Skeletal muscle satellite cell (primary cell): ENCODE measurements around the gene TRIM74.
"Not testable (repeated sequence)": the region's sequence is repeated elsewhere in the genome, so short reads cannot be mapped to it uniquely, and the experiment has no call there.

Experiments
- H3K27me3 ChIP-seq: 2 replicates; pipeline ENCODE4 v1.7.0; 2013; ENCODE audit warnings: low read length; ENCODE audit not compliant: control insufficient read depth, insufficient read depth
- H3K36me3 ChIP-seq: 2 replicates; pipeline ENCODE4 v1.7.0; 2013; ENCODE audit warnings: mild to moderate bottlenecking, control low read depth, low read length; ENCODE audit not compliant: insufficient read depth
- H3K4me1 ChIP-seq: 2 replicates; pipeline ENCODE4 v1.7.0; 2013; ENCODE audit warnings: low read length; ENCODE audit not compliant: control insufficient read depth, insufficient read depth
- H3K4me2 ChIP-seq: 2 replicates; pipeline ENCODE4 v1.7.0; 2013; ENCODE audit warnings: mild to moderate bottlenecking, low read length
- H3K4me3 ChIP-seq: 2 replicates; pipeline ENCODE4 v1.7.0; 2013; ENCODE audit warnings: low read length
- H3K9ac ChIP-seq: 2 replicates; pipeline ENCODE4 v1.7.0; 2013; ENCODE audit warnings: mild to moderate bottlenecking, low read depth, low read length, moderate library complexity
- H3K9me3 ChIP-seq: replicated peaks from 2 replicates; pipeline ENCODE4 v1.7.0; 2013; ENCODE audit warnings: mild to moderate bottlenecking, control low read depth, low read length

TRIM74 gene

DNA sequence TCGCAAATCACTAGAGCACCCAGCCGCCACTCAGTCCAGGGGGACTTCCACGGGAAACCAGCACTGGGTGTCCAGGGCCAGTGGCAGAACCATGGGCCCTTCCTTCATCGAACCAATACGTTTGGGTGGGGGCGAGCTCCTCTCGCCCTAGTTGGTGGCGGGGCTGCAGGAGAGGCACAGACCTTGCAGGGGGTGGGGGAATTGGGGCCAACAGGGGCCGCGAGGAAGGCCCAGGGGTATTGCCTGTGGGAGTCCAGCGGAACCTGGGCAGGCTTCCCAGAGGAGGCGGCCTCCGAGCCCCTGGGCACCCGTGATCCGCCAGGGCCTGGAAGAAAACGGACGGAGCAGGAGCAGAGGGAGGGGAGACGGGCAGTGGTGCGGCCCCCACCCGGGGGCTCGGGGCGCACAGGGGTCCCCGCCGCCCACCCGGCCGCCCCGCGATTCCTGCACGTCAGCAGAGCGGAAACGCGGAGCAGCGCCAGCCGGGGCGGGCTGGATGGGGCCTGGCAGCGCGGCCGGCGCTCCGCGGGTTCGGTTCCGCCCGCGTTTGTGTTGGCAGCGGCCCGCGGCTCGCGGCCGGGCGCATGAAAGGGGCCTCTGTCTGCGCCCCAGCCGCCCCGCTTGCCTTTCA lies 6.5 kb upstream of the TRIM74 start:
- H3K4me3 ChIP-seq, H3K4me1 ChIP-seq, H3K36me3 ChIP-seq, H3K4me2 ChIP-seq, H3K9me3 ChIP-seq, H3K27me3 ChIP-seq, H3K9ac ChIP-seq: not testable (repeated sequence)

DNA sequence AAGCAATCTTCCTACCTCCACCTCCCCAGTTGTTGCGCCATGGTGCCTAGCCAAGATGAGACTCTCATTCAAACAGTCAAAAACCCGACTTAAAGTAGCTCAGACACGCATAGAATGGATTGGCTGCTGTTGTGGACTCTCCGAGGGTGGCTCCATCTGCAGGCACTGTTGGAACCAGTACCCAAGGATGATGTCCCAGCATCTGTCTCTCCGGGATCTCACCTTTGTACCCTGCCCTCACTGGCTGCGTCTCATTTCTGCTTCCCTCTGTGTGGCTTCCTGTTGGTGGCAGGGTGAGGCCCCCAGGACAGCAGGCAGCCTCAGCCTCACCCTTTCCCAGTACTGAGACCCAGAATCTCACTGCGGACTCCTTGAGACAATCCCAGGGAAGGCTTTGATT lies 5.5 kb upstream of the TRIM74 start:
- not testable (repeated sequence) for H3K27me3 ChIP-seq, H3K4me3 ChIP-seq, H3K9me3 ChIP-seq, H3K36me3 ChIP-seq, H3K4me2 ChIP-seq, H3K4me1 ChIP-seq, H3K9ac ChIP-seq

DNA sequence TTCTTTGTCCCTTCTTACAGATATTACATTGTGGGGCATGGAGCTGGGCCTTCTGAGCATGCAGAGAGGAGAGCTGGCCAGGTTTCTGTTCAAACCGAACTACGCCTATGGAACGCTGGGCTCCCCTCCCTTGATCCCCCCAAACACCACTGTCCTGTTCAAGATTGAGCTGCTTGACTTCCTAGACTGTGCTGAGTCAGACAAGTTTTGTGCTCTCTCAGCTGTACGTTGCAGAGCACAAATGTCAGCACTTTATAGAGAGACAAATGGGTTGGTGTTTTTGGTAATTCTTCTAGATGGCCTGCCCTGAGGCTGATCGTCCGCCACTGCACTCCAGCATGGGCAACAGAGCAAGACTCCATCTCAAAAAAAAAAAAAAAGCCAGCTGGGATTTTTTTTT lies 2.2 kb upstream of the TRIM74 start:
- H3K36me3 ChIP-seq, H3K9me3 ChIP-seq, H3K4me2 ChIP-seq, H3K4me1 ChIP-seq, H3K27me3 ChIP-seq, H3K9ac ChIP-seq, H3K4me3 ChIP-seq: not testable (repeated sequence)

DNA sequence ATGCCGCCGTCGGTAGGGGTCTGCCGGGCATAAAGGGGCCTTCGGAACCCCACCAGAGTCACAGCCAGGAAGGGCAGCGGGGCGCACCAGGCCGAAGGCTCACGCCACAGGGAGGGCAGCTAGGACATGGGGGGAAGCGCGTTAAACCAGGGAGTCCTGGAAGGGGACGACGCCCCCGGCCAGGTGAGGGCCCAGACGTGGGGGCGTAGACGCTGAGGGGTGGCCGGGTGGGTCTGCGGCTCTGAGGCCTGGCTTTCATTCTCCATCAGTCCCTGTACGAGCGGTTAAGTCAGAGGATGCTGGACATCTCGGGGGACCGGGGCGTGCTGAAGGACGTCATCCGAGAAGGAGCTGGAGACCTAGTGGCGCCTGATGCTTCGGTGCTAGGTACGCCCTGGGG lies 422 bp upstream of the TRIM74 start:
- not testable (repeated sequence) for H3K27me3 ChIP-seq, H3K4me2 ChIP-seq, H3K4me1 ChIP-seq, H3K9ac ChIP-seq, H3K9me3 ChIP-seq, H3K4me3 ChIP-seq, H3K36me3 ChIP-seq

DNA sequence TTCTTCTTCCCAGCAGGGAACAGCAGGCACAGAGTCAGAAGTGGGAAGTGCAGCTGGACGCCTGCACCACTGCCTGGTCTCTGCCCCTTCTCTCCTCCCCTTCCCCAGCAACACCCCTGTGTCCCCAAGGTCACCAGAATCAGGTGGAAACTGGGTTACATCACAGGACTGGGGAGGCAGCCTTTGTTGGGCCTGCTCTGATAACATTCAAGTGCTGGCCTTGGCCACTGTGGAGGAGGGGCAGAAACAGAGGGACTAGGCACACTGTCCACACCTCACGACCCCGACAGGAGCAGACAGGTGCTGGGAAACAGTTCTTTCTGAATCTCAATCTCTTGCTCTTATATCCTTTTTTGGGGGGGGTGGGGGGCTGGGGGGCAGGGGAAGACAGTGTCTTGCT lies 2.4 kb downstream of the TRIM74 start:
- H3K4me1 ChIP-seq, H3K9ac ChIP-seq, H3K4me2 ChIP-seq, H3K4me3 ChIP-seq, H3K9me3 ChIP-seq, H3K36me3 ChIP-seq, H3K27me3 ChIP-seq: not testable (repeated sequence)

DNA sequence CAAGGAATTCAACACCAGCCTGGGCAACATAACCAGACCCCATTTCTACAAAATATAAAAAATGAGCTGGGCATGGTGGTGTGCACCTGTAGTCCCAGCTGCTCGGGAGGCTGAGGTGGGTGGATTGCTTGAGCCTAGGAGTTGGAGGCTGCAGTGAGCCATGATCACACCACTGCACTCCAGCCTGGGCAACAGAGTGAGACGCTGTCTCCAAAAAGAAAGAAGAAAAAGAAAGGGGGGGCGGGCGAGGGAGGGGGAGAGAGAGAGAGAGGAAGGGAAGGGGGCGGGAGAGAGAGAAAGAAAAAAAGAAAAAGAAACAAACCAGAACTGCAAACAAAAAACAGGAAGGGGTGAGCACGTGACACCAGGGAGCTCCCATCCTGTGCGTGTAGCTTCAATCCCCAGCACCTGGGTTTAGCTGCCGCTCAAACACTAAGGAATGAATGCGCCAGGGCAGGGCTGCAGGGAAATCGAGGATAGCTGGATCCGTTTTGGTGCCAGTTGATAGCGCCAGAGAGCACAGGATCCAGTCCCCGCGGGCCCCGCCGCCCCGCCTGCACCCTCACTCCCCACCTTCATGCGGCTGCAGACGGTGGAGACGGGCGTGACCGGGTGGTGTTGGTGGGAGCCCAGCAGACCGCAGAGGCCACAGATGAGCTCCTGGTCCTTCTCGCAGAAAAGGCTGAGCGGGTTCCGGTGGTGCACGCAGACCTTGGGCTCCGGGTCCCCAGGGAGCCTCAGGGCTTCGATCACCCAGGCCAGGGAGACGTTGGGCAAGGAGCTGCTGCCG lies 3.9 kb downstream of the TRIM74 start:
- H3K9me3 ChIP-seq, H3K27me3 ChIP-seq, H3K4me3 ChIP-seq, H3K4me1 ChIP-seq, H3K36me3 ChIP-seq, H3K9ac ChIP-seq, H3K4me2 ChIP-seq: not testable (repeated sequence)

DNA sequence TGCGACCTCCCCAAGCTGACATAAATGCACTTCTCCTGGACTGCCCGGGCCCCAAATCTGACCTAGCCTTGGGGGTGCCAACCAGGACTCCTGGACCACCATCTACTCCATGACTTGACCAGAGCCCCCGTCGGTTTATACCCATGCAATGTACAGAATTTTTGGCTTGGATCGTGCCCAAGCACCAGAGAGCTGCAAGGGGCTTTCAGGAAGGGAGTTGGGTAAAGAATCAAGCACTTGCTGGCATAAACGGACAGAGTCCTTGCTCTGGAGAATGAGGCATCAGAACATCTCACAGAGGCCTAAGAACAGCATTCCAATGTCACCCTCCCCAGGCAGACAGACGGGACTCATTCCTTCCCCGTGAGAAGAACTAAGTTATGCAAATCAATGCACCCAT lies 6.2 kb downstream of the TRIM74 start:
- H3K4me1 ChIP-seq, H3K9me3 ChIP-seq, H3K4me2 ChIP-seq, H3K9ac ChIP-seq, H3K36me3 ChIP-seq, H3K4me3 ChIP-seq, H3K27me3 ChIP-seq: not testable (repeated sequence)

DNA sequence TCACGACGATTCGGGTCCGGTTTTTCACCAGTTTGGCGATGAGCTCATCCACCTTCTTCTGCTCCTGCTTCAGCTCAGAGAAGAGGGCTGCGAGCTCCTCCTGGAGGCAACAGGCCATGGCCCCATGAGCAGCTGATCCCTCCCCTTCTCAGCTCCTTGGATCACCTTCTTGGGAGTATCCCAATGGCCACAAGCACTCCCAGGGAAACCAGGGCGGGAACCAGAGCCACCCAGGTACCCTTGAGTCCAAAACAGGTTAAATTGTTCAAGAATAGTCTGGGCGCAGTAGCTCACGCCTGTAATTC lies 8.0 kb downstream of the TRIM74 start:
- not testable (repeated sequence) for H3K27me3 ChIP-seq, H3K9ac ChIP-seq, H3K36me3 ChIP-seq, H3K4me1 ChIP-seq, H3K4me3 ChIP-seq, H3K4me2 ChIP-seq, H3K9me3 ChIP-seq

DNA sequence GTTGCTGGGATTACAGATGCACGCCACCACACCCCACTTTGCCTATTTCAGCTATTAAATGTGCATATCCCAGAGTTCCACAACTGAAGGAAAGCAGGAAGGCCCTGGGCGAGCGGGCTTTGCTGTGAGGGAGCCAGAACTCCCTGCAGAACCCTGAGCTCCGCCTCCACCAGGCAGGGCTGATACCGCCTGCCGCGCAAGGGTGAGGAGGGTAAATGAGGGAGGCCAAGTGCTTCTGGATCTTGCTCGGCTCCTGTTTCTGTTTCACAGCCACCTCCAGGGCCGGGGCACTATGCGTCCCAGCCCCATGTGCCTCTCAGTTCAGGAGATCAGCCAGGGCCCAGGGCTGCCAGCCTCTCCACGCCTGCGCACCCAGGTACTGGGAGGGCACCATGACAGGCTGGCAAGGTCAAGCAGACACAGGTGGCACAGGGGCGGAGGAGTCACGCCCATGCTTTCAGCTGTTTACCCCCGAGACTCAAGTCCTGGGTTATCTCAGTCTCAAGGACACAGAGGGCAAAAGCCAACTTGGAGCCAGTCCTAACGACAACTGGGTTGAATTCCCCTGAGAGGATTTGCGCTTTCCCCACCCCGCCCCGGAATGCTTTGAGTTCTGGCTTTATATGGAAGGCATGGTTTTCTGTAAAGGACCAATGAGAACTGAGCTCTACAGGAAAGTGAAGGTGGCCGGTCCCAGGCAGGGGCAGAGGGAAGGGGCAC lies 8.5 kb downstream of the TRIM74 start:
- not testable (repeated sequence) for H3K4me3 ChIP-seq, H3K4me1 ChIP-seq, H3K9me3 ChIP-seq, H3K9ac ChIP-seq, H3K36me3 ChIP-seq, H3K27me3 ChIP-seq, H3K4me2 ChIP-seq

DNA sequence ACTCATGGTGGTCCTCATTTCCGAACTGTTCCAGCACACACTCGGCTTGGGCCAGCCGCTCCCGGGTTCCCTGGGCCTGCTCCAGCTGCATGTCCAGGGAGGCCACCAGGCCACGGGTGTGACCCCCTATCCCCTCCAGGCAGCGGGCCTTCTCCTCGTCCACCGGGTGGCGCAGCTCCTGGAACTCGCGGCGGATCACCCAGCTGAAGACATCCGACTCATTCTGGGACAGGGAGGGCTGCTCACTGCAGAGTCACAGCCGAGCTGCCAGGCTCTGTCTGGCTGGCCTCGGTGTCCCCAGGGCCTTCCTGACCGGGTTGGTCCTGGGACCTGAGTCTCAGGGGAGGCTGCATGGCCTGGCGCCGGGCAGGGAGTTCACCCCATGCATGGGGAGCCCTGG lies 9.2 kb downstream of the TRIM74 start:
- not testable (repeated sequence) for H3K4me2 ChIP-seq, H3K36me3 ChIP-seq, H3K9ac ChIP-seq, H3K4me3 ChIP-seq, H3K4me1 ChIP-seq, H3K9me3 ChIP-seq, H3K27me3 ChIP-seq

DNA sequence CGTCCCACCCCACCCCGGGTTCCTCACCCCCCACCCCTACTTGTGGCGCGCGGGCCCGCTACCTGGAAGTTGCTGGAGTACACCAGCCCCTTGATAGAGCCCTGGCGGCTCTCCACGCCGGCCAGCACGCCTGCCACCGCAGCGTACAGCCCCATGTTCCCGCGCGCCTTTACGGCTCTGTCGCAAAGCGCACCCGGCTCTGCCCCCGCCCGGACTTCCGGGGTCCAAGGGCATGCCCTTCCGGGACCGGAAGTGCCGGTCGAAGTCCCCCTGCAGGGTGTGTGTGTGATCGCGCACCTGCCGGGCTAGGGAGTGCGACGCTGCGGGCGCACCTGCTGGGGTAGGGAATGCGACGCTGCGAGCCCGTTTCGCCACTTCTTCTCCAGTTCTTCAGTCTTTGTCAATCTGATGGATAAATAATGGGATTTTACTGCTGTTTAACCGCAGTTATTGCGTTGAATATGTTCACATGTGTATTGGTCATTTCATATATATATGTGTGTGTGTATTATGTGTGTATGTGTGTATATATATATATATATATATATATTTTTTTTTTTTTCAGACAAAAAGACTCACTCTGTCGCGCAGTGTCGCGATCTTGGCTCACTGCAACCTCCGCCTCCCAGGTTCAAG lies 14.6 kb downstream of the TRIM74 start:
- not testable (repeated sequence) for H3K9ac ChIP-seq, H3K4me3 ChIP-seq, H3K27me3 ChIP-seq, H3K4me1 ChIP-seq, H3K9me3 ChIP-seq, H3K36me3 ChIP-seq
- peak overlapping the region; percentile 54 for H3K4me2 ChIP-seq
